22Rv1 (cell line): ENCODE measurements around the gene BRD7.

Experiments used
- H3K27ac ChIP-seq: fragments of 450-650 bp; 2 replicates; pipeline ENCODE4 v1.5.1; 2017
- ZFX ChIP-seq: fragments of 450-650 bp; IDR thresholded peaks from 2 replicates; pipeline ENCODE4 v1.6.1; 2017; ENCODE audit warnings: antibody characterized with exemption, borderline replicate concordance
- TF ChIP-seq, protein P1 (sequence below): fragments of 450-650 bp; IDR thresholded peaks from 2 replicates; pipeline ENCODE4 v1.5.1; 2017; ENCODE audit warnings: mild to moderate bottlenecking

The BRD7 gene

DNA sequence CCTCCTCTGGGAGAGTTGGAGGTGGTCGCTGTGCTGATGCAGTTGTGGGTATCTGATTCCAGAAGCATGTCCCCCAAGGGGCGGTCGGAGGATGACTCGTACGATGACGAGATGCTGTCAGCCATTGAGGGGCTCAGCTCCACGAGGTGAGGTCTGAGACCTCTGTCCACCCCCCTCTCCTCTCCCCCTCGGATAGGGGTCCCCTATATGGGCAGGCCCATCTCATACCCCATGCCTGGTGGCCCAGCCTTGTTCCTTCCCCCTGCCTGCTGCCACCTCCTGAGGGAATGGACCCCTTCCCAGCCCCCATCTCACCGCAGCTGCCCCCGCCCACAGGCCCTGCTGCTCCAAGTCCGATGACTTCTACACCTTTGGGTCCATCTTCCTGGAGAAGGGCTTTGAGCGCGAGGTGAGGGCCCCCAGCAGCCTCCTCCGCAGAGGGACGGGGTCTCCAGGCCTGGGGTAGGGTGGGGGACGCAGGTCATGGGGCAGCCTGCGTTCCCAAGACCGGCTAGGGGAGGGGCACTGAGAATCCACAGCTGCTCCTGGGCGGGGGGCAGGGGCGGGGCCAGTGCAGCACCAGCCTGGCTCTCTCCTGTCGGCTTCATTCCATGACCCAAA, 63.2 kb downstream of the BRD7 start:
- TF ChIP-seq ZFX = no peak
- TF ChIP-seq, protein P1, sequence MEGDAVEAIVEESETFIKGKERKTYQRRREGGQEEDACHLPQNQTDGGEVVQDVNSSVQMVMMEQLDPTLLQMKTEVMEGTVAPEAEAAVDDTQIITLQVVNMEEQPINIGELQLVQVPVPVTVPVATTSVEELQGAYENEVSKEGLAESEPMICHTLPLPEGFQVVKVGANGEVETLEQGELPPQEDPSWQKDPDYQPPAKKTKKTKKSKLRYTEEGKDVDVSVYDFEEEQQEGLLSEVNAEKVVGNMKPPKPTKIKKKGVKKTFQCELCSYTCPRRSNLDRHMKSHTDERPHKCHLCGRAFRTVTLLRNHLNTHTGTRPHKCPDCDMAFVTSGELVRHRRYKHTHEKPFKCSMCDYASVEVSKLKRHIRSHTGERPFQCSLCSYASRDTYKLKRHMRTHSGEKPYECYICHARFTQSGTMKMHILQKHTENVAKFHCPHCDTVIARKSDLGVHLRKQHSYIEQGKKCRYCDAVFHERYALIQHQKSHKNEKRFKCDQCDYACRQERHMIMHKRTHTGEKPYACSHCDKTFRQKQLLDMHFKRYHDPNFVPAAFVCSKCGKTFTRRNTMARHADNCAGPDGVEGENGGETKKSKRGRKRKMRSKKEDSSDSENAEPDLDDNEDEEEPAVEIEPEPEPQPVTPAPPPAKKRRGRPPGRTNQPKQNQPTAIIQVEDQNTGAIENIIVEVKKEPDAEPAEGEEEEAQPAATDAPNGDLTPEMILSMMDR = no peak
- H3K27ac ChIP-seq = no peak overlapping the region

- TF ChIP-seq, protein P1 = no peak
- TF ChIP-seq ZFX = no peak
- no peak overlapping the region for H3K27ac ChIP-seq
Measured at GRCh38 chr16:50304467-50305440, 64.0 kb downstream of the BRD7 start.

- no peak overlapping the region for H3K27ac ChIP-seq
- TF ChIP-seq ZFX = no peak
- TF ChIP-seq, protein P1 = no peak
Measured at GRCh38 chr16:50303605-50304466, 65.0 kb downstream of the BRD7 start.

GRCh38 chr16:50303041-50303604, 65.7 kb downstream of the BRD7 start:
- TF ChIP-seq, protein P1 = no peak
- TF ChIP-seq ZFX = no peak
- no peak overlapping the region for H3K27ac ChIP-seq

GRCh38 chr16:50302472-50303005, 66.2 kb downstream of the BRD7 start:
- no peak for TF ChIP-seq ZFX
- TF ChIP-seq, protein P1 = no peak
- H3K27ac ChIP-seq = no peak overlapping the region

DNA sequence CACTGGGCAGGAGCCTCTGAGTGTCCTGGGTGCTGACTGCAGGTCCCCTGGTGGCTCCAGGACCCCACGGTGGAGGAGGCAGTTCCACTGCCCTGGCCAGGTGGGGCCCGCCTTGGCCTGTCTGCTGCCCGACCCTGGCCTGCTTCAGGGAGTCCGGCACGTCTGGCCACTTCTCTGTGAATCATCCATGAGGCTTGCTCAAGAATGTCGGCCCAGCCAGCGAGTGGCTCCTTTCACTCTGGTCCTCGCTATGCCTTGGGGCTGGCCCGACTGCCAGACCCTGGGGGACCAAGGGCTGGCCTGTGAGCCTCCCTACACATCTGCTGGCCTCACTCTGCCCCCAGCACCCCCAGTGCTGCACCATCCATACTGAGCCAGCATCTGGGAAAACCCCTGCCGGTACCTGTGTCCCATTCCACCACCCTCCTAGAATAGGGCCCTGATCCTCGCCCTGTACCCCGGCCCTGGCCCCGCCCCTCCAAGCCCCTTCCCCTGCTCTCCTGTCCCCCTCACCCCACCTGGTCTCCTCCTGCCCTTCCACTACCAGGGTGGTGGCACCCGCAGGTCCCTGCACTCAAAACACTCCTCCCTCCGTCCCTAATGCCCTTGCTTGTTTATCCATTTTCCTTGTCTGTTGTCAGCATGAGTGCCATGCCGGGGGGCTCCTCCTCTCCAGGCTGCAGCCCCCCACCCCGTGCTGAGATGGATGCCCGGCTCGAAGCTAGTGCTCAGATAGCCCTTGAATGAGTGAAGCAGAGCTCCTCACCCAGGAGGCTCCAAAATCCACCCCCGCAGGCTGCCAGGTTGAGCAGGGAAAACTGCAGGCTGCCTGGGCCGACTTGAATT, 66.9 kb downstream of the BRD7 start:
- TF ChIP-seq, protein P1 = no peak
- TF ChIP-seq ZFX = no peak
- no peak overlapping the region for H3K27ac ChIP-seq
